HG03354 (cell line): Measurements from ENCODE around the gene SYS1.
A peak's percentile ranks its signal among the peaks of the same experiment; 100 is the strongest.
"Not testable (repeated sequence)": the region's sequence is repeated elsewhere in the genome, so short reads cannot be mapped to it uniquely, and the experiment has no call there.

ENCODE experiments used
- ATAC-seq: cut with Tn5 transposase; IDR thresholded peaks from one replicate; pipeline ENCODE4 v1.9.1; 2021; ENCODE audit warnings: mild to moderate bottlenecking; ENCODE audit not compliant: unreplicated experiment, poor library complexity, severe bottlenecking

SYS1 gene

GRCh38 chr20:45339084-45339483 lies 23.9 kb upstream of the SYS1 start:
- ATAC-seq: no peak

- ATAC-seq: no peak
These were observed 23.2 kb upstream of the SYS1 start for GRCh38 chr20:45339799-45340198.

GRCh38 chr20:45340236-45340847 lies 22.6 kb upstream of the SYS1 start:
- ATAC-seq: no peak

- no peak for ATAC-seq
These were observed 22.0 kb upstream of the SYS1 start for GRCh38 chr20:45340951-45341350.

GRCh38 chr20:45341579-45341938 lies 21.4 kb upstream of the SYS1 start:
- ATAC-seq: no peak

GRCh38 chr20:45341939-45342854 lies 20.8 kb upstream of the SYS1 start:
- no peak for ATAC-seq

GRCh38 chr20:45342855-45343531 lies 20.0 kb upstream of the SYS1 start:
- no peak for ATAC-seq

- no peak for ATAC-seq
These were observed 19.3 kb upstream of the SYS1 start for GRCh38 chr20:45343532-45344167.

- ATAC-seq: no peak
These were observed 18.6 kb upstream of the SYS1 start for GRCh38 chr20:45344168-45344860.

GRCh38 chr20:45345104-45345936 lies 17.6 kb upstream of the SYS1 start:
- ATAC-seq: no peak

GRCh38 chr20:45346291-45346718 lies 16.7 kb upstream of the SYS1 start:
- no peak for ATAC-seq

GRCh38 chr20:45346851-45347250 lies 16.1 kb upstream of the SYS1 start:
- ATAC-seq: no peak

GRCh38 chr20:45347297-45347935 lies 15.5 kb upstream of the SYS1 start:
- no peak for ATAC-seq

- ATAC-seq: peak; percentile 48
These were observed 14.8 kb upstream of the SYS1 start, which contains the start of gene SDC4 for GRCh38 chr20:45347936-45348778. TSS of gene SDC4 (minus strand) at chr20:45348424. CDS start at chr20:45348384, 40 bp downstream.

GRCh38 chr20:45350217-45350616 lies 12.7 kb upstream of the SYS1 start:
- ATAC-seq: no peak

GRCh38 chr20:45350795-45351194 lies 12.2 kb upstream of the SYS1 start:
- not testable (repeated sequence) for ATAC-seq

GRCh38 chr20:45352729-45353128 lies 10.2 kb upstream of the SYS1 start:
- no peak for ATAC-seq
